Neuronal stem cell (in vitro differentiated cells): ENCODE measurements around the gene NXPE3.

Experiments used
- DNase-seq: peaks from one replicate; pipeline ENCODE4 v3.0.0-alpha.2; 2013; ENCODE audit warnings: low spot score
- H2AFZ ChIP-seq: one replicate; pipeline ENCODE4 v1.6.1; 2013; ENCODE audit warnings: mild to moderate bottlenecking, low read length, inconsistent platforms
- H2AK5ac ChIP-seq: 2 replicates; pipeline ENCODE4 v1.6.1; 2013; ENCODE audit warnings: low read depth, mild to moderate bottlenecking, inconsistent platforms, low read length, moderate library complexity, mixed read lengths
- H2BK120ac ChIP-seq: 2 replicates; pipeline ENCODE4 v1.6.1; 2013; ENCODE audit warnings: low read depth, mild to moderate bottlenecking, inconsistent platforms, low read length, moderate library complexity, mixed read lengths
- H2BK12ac ChIP-seq: one replicate; pipeline ENCODE4 v1.6.1; 2013; ENCODE audit warnings: low read length, inconsistent platforms
- H2BK15ac ChIP-seq: 2 replicates; pipeline ENCODE4 v1.6.1; 2013; ENCODE audit warnings: mild to moderate bottlenecking, low read length, inconsistent platforms, mixed read lengths
- H2BK5ac ChIP-seq: one replicate; pipeline ENCODE4 v1.6.1; 2013; ENCODE audit warnings: inconsistent platforms, mild to moderate bottlenecking, low read length, moderate library complexity
- H3K14ac ChIP-seq: one replicate; pipeline ENCODE4 v1.6.1; 2013; ENCODE audit warnings: low read length, inconsistent platforms
- H3K18ac ChIP-seq: 2 replicates; pipeline ENCODE4 v1.6.1; 2013; ENCODE audit warnings: low read length, inconsistent platforms
- H3K23ac ChIP-seq: 2 replicates; pipeline ENCODE4 v1.6.1; 2013; ENCODE audit warnings: low read depth, mild to moderate bottlenecking, mixed read lengths, low read length, inconsistent platforms; ENCODE audit not compliant: poor library complexity
- H3K27ac ChIP-seq: replicated peaks from 3 replicates; pipeline ENCODE4 v1.5.1; 2013; ENCODE audit warnings: low read length, inconsistent platforms
- H3K27me3 ChIP-seq, 3 experiments: 2 replicates each; pipeline ENCODE4 v1.6.1; 2013; ENCODE audit warnings: low read length in 3 of 3, mild to moderate bottlenecking in 2 of 3, inconsistent platforms in 1 of 3, low read depth in 1 of 3, mixed read lengths in 1 of 3, moderate library complexity in 1 of 3; ENCODE audit not compliant: control insufficient read depth in 3 of 3, insufficient read depth in 3 of 3
- H3K36me3 ChIP-seq, 2 donors: replicated peaks in 1 of 2; 2 replicates each; pipeline ENCODE4 v1.6.1; 2013; ENCODE audit warnings: low read length in 2 of 2; ENCODE audit not compliant: control insufficient read depth in 2 of 2, insufficient read depth in 2 of 2
- H3K4ac ChIP-seq: 2 replicates; pipeline ENCODE4 v1.6.1; 2013; ENCODE audit warnings: inconsistent platforms, mild to moderate bottlenecking, low read length, moderate library complexity
- H3K4me1 ChIP-seq, 2 donors: 1 replicate in 1 of 2; 2 replicates in 1 of 2; pipeline ENCODE4 v1.6.1; 2013; ENCODE audit warnings: low read length in 2 of 2, low read depth in 1 of 2; ENCODE audit not compliant: control insufficient read depth in 2 of 2, insufficient read depth in 1 of 2
- H3K4me2 ChIP-seq: one replicate; pipeline ENCODE4 v1.6.1; 2013; ENCODE audit warnings: mild to moderate bottlenecking, low read length, inconsistent platforms; ENCODE audit not compliant: insufficient read depth, poor library complexity, severe bottlenecking
- H3K4me3 ChIP-seq, 2 donors: 2 replicates each; pipeline ENCODE4 v1.5.1; 2013; ENCODE audit warnings: low read length in 2 of 2, mild to moderate bottlenecking in 2 of 2, inconsistent platforms in 1 of 2, moderate library complexity in 1 of 2
- H3K79me1 ChIP-seq: one replicate; pipeline ENCODE4 v1.6.1; 2013; ENCODE audit warnings: low read depth, mild to moderate bottlenecking, inconsistent platforms, low read length, moderate library complexity
- H3K9ac ChIP-seq: one replicate; pipeline ENCODE4 v1.6.1; 2013; ENCODE audit warnings: mild to moderate bottlenecking, low read depth, low read length, inconsistent platforms; ENCODE audit not compliant: poor library complexity
- H3K9me3 ChIP-seq, 2 donors: replicated peaks in 1 of 2; 2 replicates each; pipeline versions ENCODE3 to v1.6.1; 2013; ENCODE audit warnings: low read length in 2 of 2, mild to moderate bottlenecking in 2 of 2, inconsistent platforms in 1 of 2, low read depth in 1 of 2, mixed read lengths in 1 of 2, moderate library complexity in 1 of 2; ENCODE audit not compliant: control insufficient read depth in 2 of 2, insufficient read depth in 1 of 2
- H4K8ac ChIP-seq: one replicate; pipeline ENCODE4 v1.6.1; 2013; ENCODE audit warnings: low read depth, mild to moderate bottlenecking, inconsistent platforms, low read length, moderate library complexity
- H4K91ac ChIP-seq: one replicate; pipeline ENCODE4 v1.6.1; 2013; ENCODE audit warnings: low read length, low read depth, mild to moderate bottlenecking, inconsistent platforms; ENCODE audit not compliant: poor library complexity
- WGBS, 2 donors: extraction: QIAGEN DNeasy Blood & Tissue Kit; methylation state at CpG; one replicate each; pipeline ENCODE4 v1.1.7; 2013; ENCODE audit warnings: missing lambda C conversion rate in 2 of 2, mixed read lengths in 1 of 2; ENCODE audit not compliant: insufficient read length in 2 of 2, insufficient replicate concordance in 1 of 2; ENCODE audit errors: extremely low coverage in 2 of 2; 5-methylcytosine and 5-hydroxymethylcytosine counted together

The NXPE3 gene

GRCh38 chr3:101817992-101818391, 39.0 kb downstream of the NXPE3 start:
- Histone ChIP-seq H3K14ac (no peak overlapping the region), H3K4me2 (no peak overlapping the region), H3K4me1 (no peaks in the 10 kb centered on the region), H2AFZ (no peak overlapping the region), H4K91ac (no peak overlapping the region), H3K18ac (no peak overlapping the region), H3K27me3 (no peaks in the 10 kb centered on the region), H2AK5ac (no peak overlapping the region), H2BK12ac (no peak overlapping the region), H3K9me3 (no peaks in the 10 kb centered on the region), H2BK120ac (no peak overlapping the region), H3K27ac (no peak overlapping the region), H2BK15ac (no peak overlapping the region), H3K4ac (no peak overlapping the region), H4K8ac (no peak overlapping the region), H3K23ac (no peak overlapping the region), H3K9ac (no peak overlapping the region), H3K4me3 (no peak overlapping the region), H3K79me1 (no peaks in the 10 kb centered on the region), H2BK5ac (no peak overlapping the region), H3K36me3 (peaks cover 6 to 18% of the 10 kb centered on the region in 2 donors)
- no CpG with 5 or more reads among the region's 5 CpGs for WGBS, 2 donors
- no peak for DNase-seq

DNA sequence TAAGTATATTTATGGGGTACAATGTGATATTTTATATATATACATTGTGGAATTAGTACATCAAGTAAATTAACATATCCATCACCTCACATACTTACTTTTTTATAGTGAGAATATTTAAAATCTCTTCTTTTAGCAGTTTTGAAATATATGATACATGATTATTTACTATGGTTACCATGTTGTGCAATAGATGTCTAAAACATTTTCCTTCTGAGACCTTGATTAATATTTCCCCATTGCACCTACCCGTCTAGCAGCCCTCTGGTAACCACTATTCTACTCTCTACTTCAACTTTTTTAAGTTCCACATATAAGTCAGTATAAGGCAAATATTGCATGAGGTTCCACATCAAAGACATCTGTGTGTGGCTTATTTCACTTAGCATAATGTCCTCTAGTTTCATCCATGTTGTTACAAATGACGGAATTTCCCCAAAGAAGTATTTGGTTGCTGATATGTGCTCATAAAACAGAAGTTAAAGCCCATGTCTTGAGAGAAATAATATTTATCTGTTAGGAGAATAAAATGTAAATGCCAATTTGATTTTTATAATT, 40.7 kb downstream of the NXPE3 start:
- H3K27me3 ChIP-seq, result no peaks in the 10 kb centered on the region
- no peak overlapping the region for H4K91ac ChIP-seq
- H4K8ac ChIP-seq, result no peak overlapping the region
- H3K4me2 ChIP-seq, result no peak overlapping the region
- H3K23ac ChIP-seq, result no peak overlapping the region
- H3K27ac ChIP-seq, result no peak overlapping the region
- H3K4me1 ChIP-seq, result no peaks in the 10 kb centered on the region
- H2BK12ac ChIP-seq, result no peak overlapping the region
- H2AK5ac ChIP-seq, result no peak overlapping the region
- no peak overlapping the region for H2BK5ac ChIP-seq
- no peak overlapping the region for H2BK120ac ChIP-seq
- no peaks in the 10 kb centered on the region for H3K79me1 ChIP-seq
- H3K4ac ChIP-seq, result no peak overlapping the region
- no peaks in the 10 kb centered on the region for H3K9me3 ChIP-seq
- no peak for DNase-seq
- no peak overlapping the region for H2AFZ ChIP-seq
- no peak overlapping the region for H3K9ac ChIP-seq
- H2BK15ac ChIP-seq, result no peak overlapping the region
- H3K18ac ChIP-seq, result no peak overlapping the region
- whole genome bisulfite sequencing, 2 donors, result no CpG with 5 or more reads among the region's 2 CpGs
- peaks cover 6 to 18% of the 10 kb centered on the region in 2 donors for H3K36me3 ChIP-seq
- H3K14ac ChIP-seq, result no peak overlapping the region
- no peak overlapping the region for H3K4me3 ChIP-seq

DNA sequence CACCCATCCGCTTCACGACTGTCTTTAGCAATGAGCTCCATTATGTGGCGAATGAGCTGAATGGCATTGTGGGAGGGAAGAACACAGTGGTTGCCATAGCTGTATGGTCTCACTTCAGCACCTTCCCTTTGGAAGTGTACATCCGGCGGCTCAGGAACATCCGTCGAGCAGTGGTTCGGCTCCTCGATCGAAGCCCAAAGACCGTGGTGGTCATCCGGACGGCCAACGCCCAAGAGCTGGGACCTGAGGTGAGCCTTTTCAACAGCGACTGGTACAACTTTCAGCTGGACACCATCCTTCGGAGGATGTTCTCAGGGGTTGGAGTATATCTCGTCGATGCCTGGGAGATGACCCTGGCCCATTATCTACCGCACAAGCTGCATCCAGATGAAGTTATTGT, 42.5 kb downstream of the NXPE3 start:
- Histone ChIP-seq H3K36me3 (peaks cover 6 to 18% of the 10 kb centered on the region in 2 donors), H3K9ac (no peak overlapping the region), H3K4me2 (no peak overlapping the region), H2BK15ac (no peak overlapping the region), H2AK5ac (no peak overlapping the region), H3K27me3 (no peaks in the 10 kb centered on the region), H3K79me1 (no peaks in the 10 kb centered on the region), H3K18ac (no peak overlapping the region), H3K14ac (no peak overlapping the region), H3K27ac (no peak overlapping the region), H2BK12ac (no peak overlapping the region), H2BK120ac (no peak overlapping the region), H3K4ac (no peak overlapping the region), H3K4me3 (no peak overlapping the region), H3K4me1 (no peaks in the 10 kb centered on the region), H3K9me3 (no peaks in the 10 kb centered on the region), H2AFZ (no peak overlapping the region), H3K23ac (no peak overlapping the region), H4K8ac (no peak overlapping the region), H2BK5ac (no peak overlapping the region), H4K91ac (no peak overlapping the region)
- WGBS, 2 donors, result no CpG with 5 or more reads among the region's 19 CpGs
- DNase-seq, result no peak

GRCh38 chr3:101823525-101823924, 44.5 kb downstream of the NXPE3 start:
- Histone ChIP-seq H3K79me1 (no peaks in the 10 kb centered on the region), H2BK15ac (no peak overlapping the region), H4K91ac (no peak overlapping the region), H2BK5ac (no peak overlapping the region), H2BK12ac (no peak overlapping the region), H4K8ac (no peak overlapping the region), H3K4me3 (no peak overlapping the region), H3K27ac (no peak overlapping the region), H3K4me2 (no peak overlapping the region), H3K14ac (no peak overlapping the region), H2AFZ (no peak overlapping the region), H3K18ac (no peak overlapping the region), H2BK120ac (no peak overlapping the region), H3K23ac (no peak overlapping the region), H3K4ac (no peak overlapping the region), H3K9me3 (no peaks in the 10 kb centered on the region), H3K4me1 (peaks cover 0 to 7% of the 10 kb centered on the region in 2 donors), H2AK5ac (no peak overlapping the region), H3K36me3 (peaks cover 6 to 11% of the 10 kb centered on the region in 2 donors), H3K27me3 (no peaks in the 10 kb centered on the region), H3K9ac (no peak overlapping the region)
- no peak for DNase-seq
- no CpG with 5 or more reads among the region's 5 CpGs for WGBS, 2 donors
